Neural cell (in vitro differentiated cells): ENCODE results near the gene RASAL2.

Experiments
- EP300 ChIP-seq: fragments of 450-650 bp; conservative IDR thresholded peaks from 2 replicates; pipeline ENCODE4 v1.6.1; 2014; ENCODE audit warnings: antibody characterized with exemption, mild to moderate bottlenecking, moderate library complexity; ENCODE audit not compliant: poor library complexity, severe bottlenecking
- POLR2AphosphoS5 ChIP-seq: IDR thresholded peaks from 2 replicates; pipeline ENCODE4 v1.6.1; 2012
- RAD21 ChIP-seq: fragments of 450-650 bp; conservative IDR thresholded peaks from 2 replicates; pipeline ENCODE4 v1.6.1; 2014; ENCODE audit warnings: antibody characterized with exemption, mild to moderate bottlenecking, moderate library complexity
- TF ChIP-seq, protein P1 (sequence below): fragments of 450-650 bp; IDR thresholded peaks from 2 replicates; pipeline ENCODE4 v1.5.1; 2014; ENCODE audit warnings: antibody characterized with exemption, mild to moderate bottlenecking, moderate library complexity; ENCODE audit not compliant: poor library complexity, severe bottlenecking
- TF ChIP-seq, protein P2 (sequence below): IDR thresholded peaks from 2 replicates; pipeline ENCODE4 v1.6.1; 2012; ENCODE audit warnings: borderline replicate concordance

DNA sequence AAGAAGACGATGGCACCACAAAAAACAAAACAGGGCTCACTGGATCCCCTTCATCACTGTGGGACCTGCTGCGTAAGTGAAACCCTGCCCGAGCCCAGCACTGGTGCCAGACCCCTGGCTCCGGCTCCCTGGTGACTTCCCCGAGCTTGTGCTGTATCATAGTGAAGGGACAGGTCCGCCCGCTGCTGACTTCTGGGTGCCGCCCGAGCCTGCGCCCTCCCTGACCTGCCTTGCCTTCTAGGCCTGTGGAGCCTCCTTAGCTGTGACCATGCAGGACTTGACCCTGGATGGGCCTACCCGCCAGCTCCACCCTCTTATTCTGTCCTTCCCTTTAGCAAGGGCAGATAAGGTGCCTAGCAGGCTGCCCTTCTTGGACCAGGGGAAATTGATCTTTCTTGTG, 426.9 kb downstream of the RASAL2 start:
- TF ChIP-seq, protein P1, sequence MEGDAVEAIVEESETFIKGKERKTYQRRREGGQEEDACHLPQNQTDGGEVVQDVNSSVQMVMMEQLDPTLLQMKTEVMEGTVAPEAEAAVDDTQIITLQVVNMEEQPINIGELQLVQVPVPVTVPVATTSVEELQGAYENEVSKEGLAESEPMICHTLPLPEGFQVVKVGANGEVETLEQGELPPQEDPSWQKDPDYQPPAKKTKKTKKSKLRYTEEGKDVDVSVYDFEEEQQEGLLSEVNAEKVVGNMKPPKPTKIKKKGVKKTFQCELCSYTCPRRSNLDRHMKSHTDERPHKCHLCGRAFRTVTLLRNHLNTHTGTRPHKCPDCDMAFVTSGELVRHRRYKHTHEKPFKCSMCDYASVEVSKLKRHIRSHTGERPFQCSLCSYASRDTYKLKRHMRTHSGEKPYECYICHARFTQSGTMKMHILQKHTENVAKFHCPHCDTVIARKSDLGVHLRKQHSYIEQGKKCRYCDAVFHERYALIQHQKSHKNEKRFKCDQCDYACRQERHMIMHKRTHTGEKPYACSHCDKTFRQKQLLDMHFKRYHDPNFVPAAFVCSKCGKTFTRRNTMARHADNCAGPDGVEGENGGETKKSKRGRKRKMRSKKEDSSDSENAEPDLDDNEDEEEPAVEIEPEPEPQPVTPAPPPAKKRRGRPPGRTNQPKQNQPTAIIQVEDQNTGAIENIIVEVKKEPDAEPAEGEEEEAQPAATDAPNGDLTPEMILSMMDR: no peak
- TF ChIP-seq POLR2AphosphoS5: no peak
- no peak for TF ChIP-seq EP300
- TF ChIP-seq, protein P2, sequence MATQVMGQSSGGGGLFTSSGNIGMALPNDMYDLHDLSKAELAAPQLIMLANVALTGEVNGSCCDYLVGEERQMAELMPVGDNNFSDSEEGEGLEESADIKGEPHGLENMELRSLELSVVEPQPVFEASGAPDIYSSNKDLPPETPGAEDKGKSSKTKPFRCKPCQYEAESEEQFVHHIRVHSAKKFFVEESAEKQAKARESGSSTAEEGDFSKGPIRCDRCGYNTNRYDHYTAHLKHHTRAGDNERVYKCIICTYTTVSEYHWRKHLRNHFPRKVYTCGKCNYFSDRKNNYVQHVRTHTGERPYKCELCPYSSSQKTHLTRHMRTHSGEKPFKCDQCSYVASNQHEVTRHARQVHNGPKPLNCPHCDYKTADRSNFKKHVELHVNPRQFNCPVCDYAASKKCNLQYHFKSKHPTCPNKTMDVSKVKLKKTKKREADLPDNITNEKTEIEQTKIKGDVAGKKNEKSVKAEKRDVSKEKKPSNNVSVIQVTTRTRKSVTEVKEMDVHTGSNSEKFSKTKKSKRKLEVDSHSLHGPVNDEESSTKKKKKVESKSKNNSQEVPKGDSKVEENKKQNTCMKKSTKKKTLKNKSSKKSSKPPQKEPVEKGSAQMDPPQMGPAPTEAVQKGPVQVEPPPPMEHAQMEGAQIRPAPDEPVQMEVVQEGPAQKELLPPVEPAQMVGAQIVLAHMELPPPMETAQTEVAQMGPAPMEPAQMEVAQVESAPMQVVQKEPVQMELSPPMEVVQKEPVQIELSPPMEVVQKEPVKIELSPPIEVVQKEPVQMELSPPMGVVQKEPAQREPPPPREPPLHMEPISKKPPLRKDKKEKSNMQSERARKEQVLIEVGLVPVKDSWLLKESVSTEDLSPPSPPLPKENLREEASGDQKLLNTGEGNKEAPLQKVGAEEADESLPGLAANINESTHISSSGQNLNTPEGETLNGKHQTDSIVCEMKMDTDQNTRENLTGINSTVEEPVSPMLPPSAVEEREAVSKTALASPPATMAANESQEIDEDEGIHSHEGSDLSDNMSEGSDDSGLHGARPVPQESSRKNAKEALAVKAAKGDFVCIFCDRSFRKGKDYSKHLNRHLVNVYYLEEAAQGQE: no peak
- no peak for TF ChIP-seq RAD21
